ENCODE data around the gene TPPP3.
A peak's percentile ranks its signal among the peaks of the same experiment; 100 is the strongest.

TPPP3 gene

DNA sequence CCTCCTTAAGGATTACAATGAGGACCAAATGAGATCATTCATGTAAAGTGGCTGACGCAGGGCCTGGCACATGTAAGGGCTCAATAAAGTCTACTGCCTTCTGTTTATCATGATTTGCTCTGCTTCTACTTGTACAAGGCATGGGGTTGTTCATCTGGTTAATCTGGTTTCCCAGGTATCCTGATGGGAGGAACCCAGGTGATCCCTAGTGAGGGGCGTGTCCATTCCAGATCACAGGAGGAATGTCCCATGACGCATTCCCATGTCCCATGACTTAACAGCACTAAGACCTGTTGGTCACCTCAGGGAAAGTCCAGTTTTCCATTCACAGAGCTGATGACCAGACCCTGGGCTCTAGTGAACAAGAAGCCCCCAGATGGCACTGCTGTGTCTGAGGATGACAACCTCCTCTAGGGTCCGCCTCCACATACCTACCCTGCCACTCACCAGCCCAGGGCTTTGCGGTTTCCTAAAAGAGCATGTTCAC is 11.5 kb upstream of the TPPP3 start:
- no peak for DNase-seq (ENCODE audit: low read depth)

DNA sequence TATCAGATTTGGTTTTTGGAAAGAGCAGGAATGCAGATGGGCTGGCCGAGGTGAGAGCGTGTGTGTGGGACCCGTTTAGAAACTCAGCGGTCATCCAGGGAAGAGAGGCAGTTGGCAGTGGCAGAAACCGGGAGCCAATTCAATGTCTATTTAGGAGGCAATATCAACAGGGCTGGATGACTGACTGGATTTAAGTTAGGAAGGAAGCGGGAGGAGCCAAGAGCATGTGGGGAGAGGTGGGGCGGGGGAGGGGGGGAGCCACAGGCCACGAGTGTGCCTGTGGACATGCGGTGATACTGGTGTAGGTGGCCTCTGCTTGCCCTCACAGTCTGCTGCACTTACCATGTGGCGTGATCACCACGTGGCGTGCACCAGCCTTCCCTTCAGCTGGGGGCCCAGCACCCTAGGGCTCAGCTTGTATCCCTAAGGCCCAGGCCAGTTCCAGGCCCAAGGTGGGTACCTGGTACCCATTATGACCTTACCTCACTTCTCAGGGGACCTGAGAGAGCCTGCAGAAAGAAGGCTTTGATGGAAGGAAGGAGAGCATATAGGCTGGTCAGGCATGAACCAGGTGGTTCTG is 10.8 kb upstream of the TPPP3 start:
- no peak for DNase-seq (ENCODE audit: low read depth)

DNA sequence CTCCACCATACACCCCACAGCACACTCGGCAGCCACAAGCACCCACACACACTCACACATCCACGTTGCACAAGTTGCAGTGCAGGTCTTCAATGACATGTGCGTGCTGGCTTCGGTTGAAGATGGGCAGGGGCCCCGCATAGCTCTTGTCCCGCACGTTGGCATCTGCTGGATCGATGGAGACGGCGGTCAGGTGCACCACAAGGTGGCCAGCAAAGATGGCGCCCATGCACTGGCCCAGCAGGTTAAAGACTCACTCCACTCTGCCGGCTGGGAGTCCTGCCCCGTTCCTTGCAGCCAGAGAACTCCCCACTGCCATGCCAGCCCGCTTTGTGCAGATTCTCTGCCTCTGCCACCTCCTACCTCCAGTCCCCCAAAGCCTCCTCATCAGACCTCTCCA is 7.6 kb upstream of the TPPP3 start:
- DNase-seq (ENCODE audit: low read depth) = no peak

DNA sequence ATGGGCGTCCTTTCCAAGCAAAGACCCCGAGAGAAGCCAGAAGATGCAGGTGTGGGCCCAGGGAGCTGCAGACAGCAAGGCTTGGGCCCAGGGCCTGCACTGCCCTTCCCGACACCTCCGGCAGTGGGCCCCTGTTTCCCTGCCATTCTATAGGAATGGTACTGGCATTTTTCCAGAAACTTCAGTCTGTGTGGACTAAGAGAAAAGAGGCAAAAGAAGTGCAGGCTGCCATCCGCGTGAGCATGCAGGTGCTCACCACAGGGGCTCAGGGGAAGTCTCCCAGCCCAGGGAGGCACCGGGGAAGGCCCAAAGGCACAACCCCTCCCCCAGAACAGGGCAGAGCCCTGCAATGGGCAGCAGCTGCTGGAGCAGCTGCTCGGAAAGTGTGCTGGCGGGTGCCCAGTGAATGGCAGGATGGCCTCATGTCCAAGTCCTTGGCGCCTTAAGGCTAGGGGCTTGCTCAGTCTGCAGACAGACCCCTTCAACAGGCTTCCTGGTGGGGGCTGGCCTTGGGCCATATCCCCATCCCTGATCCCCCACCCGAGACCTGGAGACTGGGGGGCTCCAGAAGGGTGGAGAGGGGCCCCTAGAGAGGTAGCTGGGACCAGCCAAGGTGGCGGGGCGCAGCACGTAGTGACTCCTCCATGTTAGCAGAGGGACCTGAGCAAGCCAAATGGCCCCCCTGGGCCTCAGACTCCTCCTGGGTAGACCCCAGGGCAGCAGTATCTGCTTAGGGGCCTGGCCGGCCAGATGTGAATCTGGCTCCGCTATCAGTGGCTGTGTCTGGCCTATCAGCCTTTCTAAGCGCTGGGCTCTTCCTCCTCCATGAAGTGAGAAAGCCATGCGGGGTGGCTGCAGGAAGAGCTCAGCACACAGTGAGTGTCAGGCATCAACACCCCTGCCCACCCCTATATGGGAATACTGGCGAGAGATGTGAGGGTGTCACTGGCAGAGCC is 6.7 kb upstream of the TPPP3 start:
- DNase-seq (ENCODE audit: low read depth) = no peak

DNA sequence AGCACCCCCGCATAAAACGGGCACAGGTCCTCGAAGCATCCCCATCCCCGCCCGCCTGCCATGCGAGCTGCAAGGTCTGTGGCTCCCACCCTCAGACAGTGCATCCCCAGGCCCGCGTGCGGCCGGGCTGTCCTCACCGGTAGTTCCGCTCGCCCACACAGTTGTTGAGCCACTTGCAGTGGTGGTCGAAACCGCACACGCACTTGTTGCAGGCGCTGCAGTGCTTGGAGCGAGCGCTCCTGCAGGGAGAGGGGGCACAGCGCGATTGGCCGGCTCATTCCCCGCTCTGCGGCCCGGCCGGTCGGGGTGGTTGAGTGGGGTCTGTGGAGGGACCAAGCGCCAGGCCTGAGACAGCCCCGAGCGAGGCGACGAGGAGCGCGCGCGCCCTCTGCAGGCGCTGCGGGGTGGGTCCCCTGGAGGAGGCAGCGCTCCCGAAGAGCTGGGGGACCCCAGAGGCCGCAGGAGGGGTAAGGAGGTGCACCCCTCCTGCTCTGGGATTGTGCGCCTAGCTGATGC is 6.0 kb upstream of the TPPP3 start:
- peak; percentile 17 for DNase-seq (ENCODE audit: low read depth)

DNA sequence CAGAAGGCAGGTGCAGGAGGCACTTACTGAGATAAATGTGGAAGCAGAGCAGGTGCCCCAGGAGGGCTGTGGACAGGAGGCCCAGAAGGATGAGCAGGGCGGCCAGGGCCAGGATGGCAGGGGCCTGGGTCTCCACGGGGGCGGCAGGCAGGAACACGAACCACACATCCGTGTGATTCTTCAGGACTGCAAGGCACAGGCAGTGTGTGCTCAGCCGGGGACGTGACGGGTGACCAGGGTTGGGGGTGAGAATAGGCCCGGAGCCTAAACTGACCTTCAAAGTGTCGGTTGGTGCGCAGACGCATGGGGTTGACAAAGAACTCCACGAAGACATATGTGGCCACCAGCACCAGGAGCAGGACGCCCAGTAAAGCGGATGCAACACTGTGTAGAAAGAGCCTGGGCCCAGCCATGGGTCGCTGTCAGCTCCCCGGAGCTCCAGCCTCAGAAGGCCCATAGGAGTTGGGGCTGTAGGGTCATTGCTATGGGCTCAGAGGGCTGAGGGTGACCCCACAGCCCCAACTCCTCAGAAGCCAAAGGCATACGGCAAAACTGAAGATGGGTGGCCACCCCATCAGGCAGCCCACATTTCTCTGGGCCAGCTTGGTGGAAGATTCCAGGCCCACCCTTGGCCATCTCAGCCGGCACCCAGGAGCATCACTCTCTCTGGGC is 5.4 kb upstream of the TPPP3 start:
- no peak for DNase-seq (ENCODE audit: low read depth)

DNA sequence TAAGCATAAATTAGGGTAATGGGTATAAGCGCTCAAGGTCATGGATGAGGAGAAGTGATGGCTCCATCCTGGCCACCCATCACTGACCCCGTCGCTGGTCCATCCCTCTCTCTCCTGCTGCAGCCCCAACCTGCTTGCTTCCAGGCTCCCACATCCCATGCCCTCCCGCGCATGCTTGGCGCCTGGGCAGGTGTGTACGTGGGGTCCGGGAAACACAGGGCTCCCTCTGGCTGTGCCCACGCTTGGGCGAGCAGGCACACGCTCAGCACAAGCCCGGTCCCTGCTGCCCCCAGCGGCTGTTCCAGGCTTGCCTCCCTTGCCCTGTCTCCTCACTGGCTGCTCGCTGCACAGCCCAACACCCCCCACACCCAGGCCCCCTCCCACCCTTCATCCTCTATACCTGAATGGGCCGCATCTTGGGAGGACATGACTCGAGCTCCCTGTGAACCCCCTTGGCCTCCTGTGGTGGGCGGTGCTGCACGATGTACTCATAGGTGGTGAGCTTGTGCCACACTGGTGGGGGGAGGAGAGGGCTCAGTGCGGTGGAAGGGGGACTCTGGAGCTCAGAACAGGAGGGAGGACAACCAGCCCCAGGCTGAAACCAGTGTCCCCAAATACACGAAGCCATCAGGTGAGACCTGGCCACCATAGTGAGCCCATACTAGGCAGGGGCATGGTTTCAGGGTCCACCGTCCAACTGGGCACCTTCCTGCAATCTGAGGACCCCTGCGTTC is 4.7 kb upstream of the TPPP3 start:
- no peak for DNase-seq (ENCODE audit: low read depth)

DNA sequence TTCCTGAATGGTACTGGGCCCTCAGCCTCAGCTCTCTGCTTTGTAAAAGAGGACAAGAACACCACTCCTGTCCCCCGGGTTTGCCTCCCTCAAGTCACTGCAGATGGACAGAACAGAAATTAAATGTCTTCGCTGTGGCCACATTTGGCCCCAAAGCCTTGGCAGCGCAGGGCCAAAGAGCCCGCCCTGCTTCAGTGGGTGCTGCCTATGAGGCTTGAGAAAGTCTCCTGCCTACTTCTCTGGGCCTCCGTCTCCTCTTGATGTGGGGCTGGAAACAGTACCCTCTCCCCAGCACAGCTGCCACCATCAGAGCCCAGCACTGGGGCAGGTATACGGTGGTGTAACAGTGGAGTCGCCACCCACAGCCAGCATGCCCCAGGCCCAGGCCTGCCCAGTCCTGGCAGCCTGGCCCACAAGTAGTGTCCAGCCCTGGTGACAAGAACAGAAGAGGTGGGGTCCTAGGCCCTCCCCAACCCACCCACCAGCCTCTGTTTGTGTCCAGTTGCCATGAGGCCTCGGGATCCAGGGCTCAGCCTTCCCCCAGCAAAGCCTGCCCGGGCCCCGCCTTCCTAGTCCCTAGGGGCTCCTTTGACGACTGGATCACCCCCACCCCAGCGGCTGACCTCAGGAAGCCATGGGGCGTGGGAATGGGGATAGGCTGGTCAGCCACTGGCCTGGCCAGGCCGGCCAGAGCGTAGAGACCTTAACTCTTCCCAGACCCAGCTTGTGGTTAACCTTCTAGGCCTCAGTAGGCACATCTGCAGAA is 3.9 kb upstream of the TPPP3 start:
- DNase-seq (ENCODE audit: low read depth) = no peak

DNA sequence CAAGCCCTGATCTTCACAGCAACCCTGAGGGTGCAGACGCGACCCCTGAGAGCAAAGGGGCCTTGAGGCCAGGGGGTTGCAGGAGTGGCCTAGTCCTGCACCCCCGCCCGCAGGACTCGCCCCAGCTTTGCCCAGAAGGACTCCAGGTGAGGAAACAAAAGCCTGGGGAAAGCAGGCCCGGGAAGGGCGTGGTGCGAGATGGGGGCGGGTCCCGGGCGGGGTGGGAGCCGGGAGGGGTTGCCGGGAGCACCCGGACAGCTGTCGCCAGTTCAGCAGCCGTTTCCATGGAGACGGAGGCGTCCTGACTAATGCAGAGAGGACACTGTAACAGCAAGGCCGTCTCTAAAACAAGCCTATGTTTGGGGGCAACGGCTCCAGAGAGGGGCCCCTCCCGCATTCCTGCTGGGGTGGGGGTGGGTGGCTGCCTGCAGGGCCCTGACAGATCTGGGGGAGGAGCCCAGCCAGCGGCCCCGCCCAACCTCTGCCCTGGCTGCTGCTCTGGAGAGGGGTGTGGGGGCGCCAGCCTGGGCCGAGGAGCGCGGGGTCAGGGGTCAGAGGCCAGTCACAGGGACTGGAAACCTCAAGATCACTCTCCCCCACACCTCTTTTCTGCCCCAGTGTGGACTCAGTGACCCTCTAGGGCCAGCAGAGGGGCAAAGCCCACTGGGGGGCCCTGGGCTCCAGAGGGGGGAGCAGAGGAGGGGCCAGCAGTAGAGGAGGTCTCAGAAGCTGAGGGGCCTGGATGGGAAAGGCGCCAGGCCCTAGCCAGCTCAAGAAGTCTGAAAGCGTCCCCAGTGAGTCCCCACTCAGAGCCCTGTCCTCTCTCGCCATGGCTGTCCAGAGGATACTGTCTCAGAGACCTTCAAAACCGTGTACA is 3.1 kb upstream of the TPPP3 start:
- DNase-seq (ENCODE audit: low read depth) = peak; percentile 39

DNA sequence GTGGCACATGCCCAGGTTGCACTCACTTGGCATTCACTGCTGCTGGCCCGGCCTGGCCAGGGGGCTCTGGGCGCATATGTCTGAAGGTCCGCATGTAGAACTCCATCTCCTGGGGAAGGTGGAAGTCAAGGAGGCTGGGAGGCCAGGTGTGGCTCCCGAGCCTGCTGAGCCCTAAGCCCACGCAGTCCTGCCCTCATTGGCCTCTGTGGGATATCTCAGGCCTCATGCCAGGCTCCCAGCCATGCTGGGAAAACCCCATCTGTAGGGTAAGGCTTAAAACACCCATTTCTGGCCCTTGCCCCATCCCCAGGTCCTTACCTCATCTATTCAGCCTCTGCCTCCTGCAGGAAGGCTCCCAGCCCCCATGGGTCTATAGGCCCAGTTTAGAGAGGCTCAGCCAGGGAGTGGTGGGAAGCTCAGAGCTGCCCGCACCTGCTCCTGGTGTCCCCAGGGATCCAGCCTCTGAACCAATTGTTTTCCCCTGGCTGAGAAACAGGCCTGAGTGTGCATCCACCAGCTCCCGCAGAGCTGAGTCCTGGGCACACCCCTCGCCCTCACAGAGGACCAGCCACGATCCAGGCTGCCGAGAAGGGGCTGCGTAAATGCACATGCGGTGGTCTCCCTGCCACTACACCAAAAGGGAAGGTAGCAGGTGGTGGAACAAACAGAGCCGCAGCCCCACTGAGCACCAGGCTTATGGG is 2.3 kb upstream of the TPPP3 start:
- peak; percentile 20 for DNase-seq (ENCODE audit: low read depth)

DNA sequence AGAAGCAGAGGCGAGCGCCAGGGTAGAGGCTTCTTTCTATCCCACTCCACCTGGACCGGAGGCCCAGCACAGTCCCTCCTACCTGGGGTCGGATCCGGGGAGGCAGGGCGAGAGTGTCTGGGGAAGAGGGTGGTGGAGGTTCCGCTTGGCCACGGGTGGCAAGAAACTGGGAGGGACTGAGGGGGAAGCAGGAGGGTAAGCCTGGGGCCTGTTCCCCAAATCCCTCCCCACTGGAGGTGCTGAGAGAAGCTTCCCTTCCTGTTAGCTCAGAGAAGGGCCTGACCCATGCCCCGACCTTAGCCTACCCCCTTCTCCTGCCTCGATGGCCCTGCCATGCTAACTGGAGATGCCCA is 1.8 kb upstream of the TPPP3 start:
- DNase-seq (ENCODE audit: low read depth) = no peak

DNA sequence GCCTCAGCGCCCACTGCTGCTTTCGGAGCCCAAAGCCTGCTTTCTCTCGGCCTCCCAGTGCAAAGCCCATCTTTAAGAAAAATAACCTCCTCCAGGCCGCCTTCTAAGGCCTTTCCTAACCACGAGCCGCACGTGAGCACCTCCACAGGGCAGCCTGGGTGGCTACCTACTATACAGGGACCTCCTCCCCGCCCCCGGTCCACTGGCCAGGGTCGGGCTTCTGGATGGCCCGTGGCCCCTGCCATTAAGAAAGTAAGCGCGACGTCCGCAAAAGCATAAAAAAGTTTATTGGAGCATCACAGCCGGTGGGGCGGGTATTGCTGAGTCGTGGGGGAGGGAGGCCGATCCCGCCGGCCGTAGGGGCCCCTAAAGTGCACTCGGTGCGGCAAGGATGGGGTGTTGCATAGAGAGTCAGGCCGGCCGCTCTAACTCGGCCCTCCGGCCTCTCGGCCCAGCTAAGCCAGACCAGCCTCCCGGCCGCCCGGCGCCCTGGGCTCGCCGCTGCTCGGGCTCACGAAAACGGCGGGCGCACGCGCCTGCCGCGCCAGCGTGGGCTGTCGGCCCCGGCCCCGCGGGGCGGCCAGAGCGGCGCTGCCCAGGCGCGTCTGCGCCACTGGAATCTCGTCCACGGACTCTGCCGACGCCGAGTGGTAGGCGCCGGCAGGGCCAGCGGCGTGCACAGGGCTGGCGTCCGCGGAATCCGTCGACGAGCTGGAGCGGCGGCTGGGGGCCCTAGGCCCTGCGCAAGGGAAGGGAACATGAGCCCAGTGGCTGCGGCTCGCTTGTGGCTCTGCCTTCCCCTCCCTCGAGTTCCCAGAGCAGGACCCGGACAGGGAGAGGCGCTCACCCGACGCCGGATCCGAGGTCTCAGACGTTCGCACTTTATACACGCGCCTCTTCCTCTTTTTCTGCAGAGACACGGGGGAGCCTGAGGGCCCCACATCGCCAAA is 1.1 kb upstream of the TPPP3 start:
- DNase-seq (ENCODE audit: low read depth) = no peak

DNA sequence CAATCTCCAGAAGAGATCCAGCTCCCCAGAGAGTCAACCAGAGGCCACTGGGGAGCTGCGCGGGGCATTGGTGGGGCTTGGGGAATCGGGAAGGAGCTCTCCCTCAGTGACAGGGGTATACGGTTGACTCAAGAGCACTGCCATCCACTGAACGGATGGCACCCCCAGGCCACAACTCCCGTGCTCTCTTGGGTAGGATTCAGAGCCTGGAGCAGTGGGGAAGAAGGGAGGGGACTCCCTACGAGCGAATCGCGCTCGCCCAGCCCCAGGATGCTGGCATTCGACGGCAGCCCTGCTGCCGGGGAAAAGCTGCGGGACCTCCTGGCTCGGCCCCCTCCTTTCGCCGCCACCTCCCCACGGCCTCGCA is 473 bp upstream of the TPPP3 start:
- DNase-seq (ENCODE audit: low read depth) = no peak

DNA sequence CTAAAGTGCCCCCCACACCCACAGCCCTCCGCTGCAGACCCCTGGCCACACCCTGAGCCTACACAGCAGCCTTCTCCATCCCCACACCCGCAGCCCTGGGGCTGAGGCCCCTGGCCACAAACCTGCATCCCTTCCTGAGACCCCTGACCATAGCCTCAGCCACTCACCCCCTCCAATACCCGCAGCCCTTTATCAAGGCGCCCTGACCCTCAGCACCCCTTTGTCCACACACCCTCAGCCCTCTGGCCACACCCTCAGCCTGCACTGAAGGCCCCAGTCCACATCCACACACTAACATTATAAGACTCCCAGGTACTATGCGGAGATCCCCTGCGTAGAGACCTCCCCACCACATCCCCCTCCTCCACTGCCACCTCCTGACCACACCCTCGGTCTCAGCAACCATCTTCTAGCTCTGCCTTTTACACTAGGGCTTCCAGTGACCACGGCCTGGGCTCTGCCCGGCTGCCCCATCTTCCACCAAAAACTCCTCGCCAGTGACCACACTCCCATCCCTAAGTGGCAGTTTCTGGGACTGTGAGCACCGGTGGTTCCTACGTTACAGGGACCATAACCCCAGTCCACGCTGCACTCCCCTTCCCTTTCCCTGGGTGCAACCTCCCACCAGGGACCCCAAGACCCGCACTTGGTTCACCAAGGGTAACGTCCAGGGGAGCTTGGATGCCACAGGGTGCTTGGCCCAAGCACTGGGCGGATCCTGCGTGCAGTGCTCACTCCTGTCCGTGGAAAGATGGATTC is 818 bp downstream of the TPPP3 start:
- no peak for DNase-seq (ENCODE audit: low read depth)

DNA sequence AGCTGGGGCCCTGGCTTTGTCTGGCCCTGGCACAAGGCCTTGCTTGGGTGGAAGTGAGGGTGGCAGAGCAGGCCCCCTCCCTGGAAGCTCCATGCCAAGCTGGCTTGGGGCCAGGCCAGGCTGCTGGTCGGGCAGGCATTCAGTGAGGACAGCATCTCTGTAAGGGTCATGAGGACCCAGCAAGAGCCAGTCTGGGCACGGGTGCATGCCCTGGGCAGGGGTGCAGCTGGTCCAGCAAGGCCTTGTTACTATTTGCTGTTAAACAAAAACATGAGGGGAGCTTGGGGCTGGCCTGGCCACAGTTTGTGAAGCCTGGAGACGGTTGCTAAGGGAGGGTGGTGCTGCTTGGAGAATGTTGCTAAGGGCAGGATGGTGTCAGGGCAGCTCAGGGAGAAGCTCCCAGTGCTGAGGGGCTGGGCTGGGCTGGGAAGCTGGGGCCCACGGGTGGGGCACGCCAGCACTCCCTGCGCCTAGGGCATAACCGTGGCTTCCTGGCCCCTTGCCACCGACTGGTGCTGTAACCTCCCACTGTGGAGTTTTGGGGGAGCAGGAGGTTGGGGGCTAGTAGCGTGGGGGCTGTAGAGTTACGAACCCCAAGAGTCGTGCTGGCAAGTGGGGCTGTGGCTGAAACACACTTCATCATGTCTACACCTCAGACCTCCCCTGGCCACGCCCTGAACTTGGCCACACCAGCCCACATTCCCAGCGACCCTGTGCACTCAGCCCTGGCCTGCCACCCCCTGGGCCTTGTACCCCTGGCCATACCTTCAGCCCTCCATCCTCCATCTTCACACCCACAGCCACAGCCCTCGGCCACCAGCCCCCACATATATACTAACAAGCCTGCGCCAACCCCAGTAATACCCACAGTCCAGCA is 1.6 kb downstream of the TPPP3 start:
- DNase-seq (ENCODE audit: low read depth) = no peak

DNA sequence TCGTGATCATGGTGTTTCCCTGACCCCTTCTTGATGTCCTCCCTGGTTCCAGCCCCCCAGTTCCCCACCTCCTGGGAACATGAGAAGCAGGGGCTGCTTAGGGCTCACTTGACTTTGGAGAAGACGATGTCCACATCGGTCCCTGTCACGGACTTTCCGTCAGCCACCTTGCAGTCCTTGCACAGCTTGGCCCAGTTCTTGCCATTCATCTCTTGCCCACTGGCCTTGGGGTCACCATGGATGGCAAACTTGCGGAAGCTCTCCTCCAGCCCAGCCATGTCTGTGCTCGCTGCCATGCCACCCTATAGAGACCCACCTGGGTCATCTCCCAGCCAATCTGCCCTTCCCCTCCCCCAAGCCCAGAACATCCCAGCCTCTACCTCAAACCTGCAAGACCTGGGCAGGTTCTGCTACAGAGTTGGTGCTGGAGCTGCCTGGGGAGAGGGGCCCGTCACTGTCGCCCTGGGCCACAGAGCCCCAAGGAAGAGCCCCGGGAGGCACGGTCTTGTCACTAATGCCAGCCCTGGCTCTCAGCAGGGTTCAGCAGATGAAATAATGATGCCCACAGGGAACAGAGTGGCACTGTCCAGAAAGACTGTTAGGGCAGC is 2.4 kb downstream of the TPPP3 start:
- no peak for DNase-seq (ENCODE audit: low read depth)

Measured in iris pigment epithelial cell (primary cell).